Neural progenitor cell (in vitro differentiated cells): ENCODE measurements around the gene FARP1.

Experiments used
- EZH2 ChIP-seq: fragments of 200-600 bp; sonication (generic); IDR thresholded peaks from 2 replicates; pipeline ENCODE4 v1.6.1; 2017; ENCODE audit warnings: antibody characterized with exemption, mild to moderate bottlenecking, moderate library complexity
- TF ChIP-seq, protein P1 (sequence below): fragments of 200-600 bp; sonication (generic); IDR thresholded peaks from 2 replicates; pipeline ENCODE4 v1.5.1; 2017; ENCODE audit warnings: antibody characterized with exemption, mild to moderate bottlenecking

DNA sequence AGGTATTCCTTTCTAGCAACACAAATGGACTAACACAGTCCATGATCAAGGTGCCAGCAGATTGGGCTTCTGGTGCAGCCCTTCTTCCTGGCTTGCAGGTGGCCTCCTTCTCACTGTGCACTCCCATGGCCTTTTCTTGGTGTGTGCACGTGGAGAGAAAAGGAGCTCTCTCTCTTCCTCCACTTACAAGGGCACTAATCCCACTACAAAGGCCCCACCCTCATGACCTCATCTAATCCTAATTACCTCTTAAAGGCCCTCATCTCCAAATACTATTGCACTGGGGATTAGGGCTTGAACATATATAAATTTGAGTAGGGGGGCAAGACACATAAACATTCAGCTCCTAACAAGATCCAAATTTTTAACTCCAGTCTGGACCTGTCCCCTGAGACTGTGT is 19.7 kb upstream of the FARP1 start:
- TF ChIP-seq, protein P1, sequence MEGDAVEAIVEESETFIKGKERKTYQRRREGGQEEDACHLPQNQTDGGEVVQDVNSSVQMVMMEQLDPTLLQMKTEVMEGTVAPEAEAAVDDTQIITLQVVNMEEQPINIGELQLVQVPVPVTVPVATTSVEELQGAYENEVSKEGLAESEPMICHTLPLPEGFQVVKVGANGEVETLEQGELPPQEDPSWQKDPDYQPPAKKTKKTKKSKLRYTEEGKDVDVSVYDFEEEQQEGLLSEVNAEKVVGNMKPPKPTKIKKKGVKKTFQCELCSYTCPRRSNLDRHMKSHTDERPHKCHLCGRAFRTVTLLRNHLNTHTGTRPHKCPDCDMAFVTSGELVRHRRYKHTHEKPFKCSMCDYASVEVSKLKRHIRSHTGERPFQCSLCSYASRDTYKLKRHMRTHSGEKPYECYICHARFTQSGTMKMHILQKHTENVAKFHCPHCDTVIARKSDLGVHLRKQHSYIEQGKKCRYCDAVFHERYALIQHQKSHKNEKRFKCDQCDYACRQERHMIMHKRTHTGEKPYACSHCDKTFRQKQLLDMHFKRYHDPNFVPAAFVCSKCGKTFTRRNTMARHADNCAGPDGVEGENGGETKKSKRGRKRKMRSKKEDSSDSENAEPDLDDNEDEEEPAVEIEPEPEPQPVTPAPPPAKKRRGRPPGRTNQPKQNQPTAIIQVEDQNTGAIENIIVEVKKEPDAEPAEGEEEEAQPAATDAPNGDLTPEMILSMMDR: no peak
- TF ChIP-seq EZH2: no peak
